A549 (cell line): ENCODE data around the gene PRKCQ.

Experiments
- CEBPB ChIP-seq, 2 experiments: fragments of >200 bp in 1 of 2; sonication (Bioruptor Twin) in 1 of 2; formaldehyde crosslinking in 1 of 2; IDR thresholded peaks; 2 replicates each; pipeline ENCODE4 v1.6.1; 2012 to 2016
- CHD4 ChIP-seq: fragments of 200-600 bp; sonication (generic); IDR thresholded peaks from 2 replicates; pipeline ENCODE4 v1.6.1; 2016; ENCODE audit warnings: antibody characterized with exemption, mild to moderate bottlenecking, borderline replicate concordance
- CTCF ChIP-seq: fragments of >200 bp; sonication (Bioruptor Twin); formaldehyde crosslinking; IDR thresholded peaks from 3 replicates; pipeline ENCODE4 v1.5.1; 2016
- EP300 ChIP-seq, 2 experiments: fragments of >200 bp; sonication (Bioruptor Twin); formaldehyde crosslinking; IDR thresholded peaks; 2 replicates in 1 of 2; 3 replicates in 1 of 2; pipeline ENCODE4 v1.6.1; 2016 to 2017
- MAFK ChIP-seq: fragments of 450-650 bp; IDR thresholded peaks from 2 replicates; pipeline ENCODE4 v1.6.1; 2014; ENCODE audit not compliant: partially characterized antibody
- MYC ChIP-seq: IDR thresholded peaks from 2 replicates; pipeline ENCODE4 v1.6.1; 2012; ENCODE audit warnings: mild to moderate bottlenecking, inconsistent platforms, low read length, improper control_type of control experiment, borderline replicate concordance
- PBX3 ChIP-seq: IDR thresholded peaks from 2 replicates; pipeline ENCODE4 v1.6.1; 2012
- POLR2A ChIP-seq: IDR thresholded peaks from 2 replicates; pipeline ENCODE4 v1.6.1; 2012; ENCODE audit warnings: mild to moderate bottlenecking, low read length
- RAD21 ChIP-seq, 2 experiments: fragments of >200 bp in 1 of 2; sonication (Bioruptor Twin) in 1 of 2; formaldehyde crosslinking in 1 of 2; IDR thresholded peaks in 1 of 2; conservative IDR thresholded peaks in 1 of 2; 2 replicates in 1 of 2; 3 replicates in 1 of 2; pipeline ENCODE4 v1.6.1; 2012 to 2018; ENCODE audit warnings: inconsistent platforms in 1 of 2
- RCOR1 ChIP-seq: fragments of 150-350 bp; IDR thresholded peaks from 2 replicates; pipeline ENCODE4 v1.6.1; 2014; ENCODE audit warnings: antibody characterized with exemption, low read length, low read depth
- SMC3 ChIP-seq: fragments of >200 bp; sonication (Bioruptor Twin); formaldehyde crosslinking; IDR thresholded peaks from 3 replicates; pipeline ENCODE4 v1.6.1; 2018; ENCODE audit warnings: inconsistent platforms
- TFCP2L1 ChIP-seq: fragments of 250-450 bp; sonication (Bioruptor Pico); IDR thresholded peaks from 2 replicates; pipeline ENCODE4 v1.5.0; 2021; ENCODE audit warnings: mild to moderate bottlenecking
- USF2 ChIP-seq: fragments of 450-650 bp; IDR thresholded peaks from 2 replicates; pipeline ENCODE4 v1.6.1; 2014; ENCODE audit warnings: antibody characterized with exemption
- ZNF302 ChIP-seq: fragments of 250-450 bp; sonication (Bioruptor Pico); IDR thresholded peaks from 2 replicates; pipeline ENCODE4 v1.9.0; 2021; ENCODE audit warnings: inconsistent platforms, mild to moderate bottlenecking, moderate library complexity

DNA sequence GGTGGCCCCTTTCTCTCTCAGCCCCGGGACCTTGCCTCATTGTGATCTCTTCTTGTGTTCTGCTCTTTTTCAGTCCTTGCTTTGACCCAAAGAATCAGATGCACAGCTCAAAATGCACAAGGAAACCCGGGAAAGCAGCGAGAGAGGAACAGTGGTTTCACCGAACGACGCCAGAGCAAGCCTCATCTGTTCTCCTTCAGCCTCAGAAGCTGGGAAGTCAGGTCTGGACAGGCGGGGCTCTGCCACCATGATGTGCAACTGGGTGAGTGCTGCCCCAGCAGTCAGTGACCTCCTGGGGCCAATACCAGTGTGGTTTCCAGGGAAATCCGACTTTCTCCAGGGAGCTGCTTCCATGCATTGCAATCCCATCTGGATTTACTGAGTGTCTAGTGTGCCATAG lies 133.4 kb downstream of the PRKCQ start:
- TF ChIP-seq USF2 (no peak), PBX3 (no peak), ZNF302 (no peak), POLR2A (no peak), MAFK (no peak), CTCF (no peak), RAD21 (conservative IDR thresholded peaks at IDR 0.05 in 1 of 2, IDR thresholded peaks at IDR 0.05 in 1 of 2) (no peak), CHD4 (no peak), MYC (no peak), CEBPB (IDR thresholded peaks at IDR 0.05) (no peak), SMC3 (no peak), RCOR1 (no peak), EP300 (IDR thresholded peaks at IDR 0.05) (no peak), TFCP2L1 (CRISPR knock-in tag) (no peak)
